CMK (cell line): ENCODE measurements around the gene ZMIZ1.

ENCODE experiments used
- DNase-seq: peaks from one replicate; pipeline ENCODE4 v3.0.0-alpha.2; 2010; ENCODE audit warnings: low read depth

ZMIZ1 gene

GRCh38 chr10:79359816-79360498 is 291.2 kb downstream of the ZMIZ1 start:
- DNase-seq: no peak

- no peak for DNase-seq
Measured at GRCh38 chr10:79360499-79361342, 292.0 kb downstream of the ZMIZ1 start.

GRCh38 chr10:79361726-79362397 is 293.1 kb downstream of the ZMIZ1 start:
- no peak for DNase-seq
